IPS-NIHi7 (cell line): ENCODE results near the gene POLD3.

ENCODE experiments used
- DNase-seq: peaks from one replicate; pipeline ENCODE4 v3.0.0; 2012; ENCODE audit warnings: mixed read lengths; ENCODE audit errors: extremely low spot score

The POLD3 gene

GRCh38 chr11:74672956-74673692, 80.7 kb downstream of the POLD3 start:
- DNase-seq: no peak

DNA sequence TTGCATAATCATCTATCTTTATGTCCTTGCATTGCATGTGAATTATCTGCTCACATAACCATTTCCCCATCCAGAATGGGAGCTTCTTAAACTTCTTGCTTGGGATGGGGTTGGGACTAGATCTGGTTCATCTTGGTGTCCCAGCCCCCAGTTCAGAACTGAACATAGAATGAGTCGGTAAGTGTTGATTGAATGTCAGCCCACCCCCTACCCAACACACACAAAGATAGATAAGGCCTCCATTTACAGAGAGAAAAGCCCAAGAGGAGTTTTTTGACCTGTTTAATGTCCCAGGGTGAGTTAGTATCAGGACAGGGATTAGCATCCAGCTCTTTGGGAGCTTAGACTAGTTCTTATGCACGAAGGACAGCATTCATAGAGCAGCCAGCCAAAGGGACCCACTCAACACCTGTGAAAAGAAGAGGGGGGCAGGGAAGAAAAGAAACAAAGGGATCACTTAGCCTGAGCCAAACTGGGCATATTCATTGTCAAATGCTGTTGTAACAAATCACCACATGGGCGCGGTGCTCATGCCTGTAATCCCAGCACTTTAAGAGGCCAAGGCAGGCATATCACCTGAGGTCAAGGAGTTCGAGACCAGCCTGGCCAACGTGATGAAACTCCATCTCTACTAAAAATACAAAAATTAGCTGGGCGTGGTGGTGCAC, 81.4 kb downstream of the POLD3 start:
- no peak for DNase-seq

GRCh38 chr11:74675761-74676160, 83.4 kb downstream of the POLD3 start:
- DNase-seq: no peak

GRCh38 chr11:74676596-74676995, 84.2 kb downstream of the POLD3 start:
- no peak for DNase-seq

DNA sequence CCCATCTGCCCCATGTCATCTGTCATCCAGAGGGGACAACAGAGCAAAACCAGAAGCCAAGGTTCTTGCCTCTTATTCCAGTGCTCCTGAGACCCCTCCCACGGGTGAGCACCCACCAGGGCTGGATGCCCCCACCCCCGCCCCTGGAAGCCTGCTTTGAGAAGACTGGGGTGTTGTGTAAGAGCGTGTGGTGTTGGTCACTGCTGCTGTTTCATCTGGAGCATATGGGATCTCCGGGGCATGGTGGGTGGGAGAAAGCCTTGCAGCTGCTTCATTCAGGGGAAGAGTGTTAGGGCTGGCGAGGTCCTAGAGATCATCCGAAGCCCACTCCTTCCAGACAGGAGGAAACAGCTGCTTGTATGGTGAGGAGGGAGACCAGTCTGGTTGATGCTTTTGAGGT, 84.7 kb downstream of the POLD3 start:
- DNase-seq: no peak

- no peak for DNase-seq
These were observed 85.7 kb downstream of the POLD3 start for GRCh38 chr11:74678041-74678440.

- DNase-seq: no peak
These were observed 86.5 kb downstream of the POLD3 start for GRCh38 chr11:74678591-74679512.

- DNase-seq: no peak
These were observed 87.1 kb downstream of the POLD3 start for GRCh38 chr11:74679513-74679865.

DNA sequence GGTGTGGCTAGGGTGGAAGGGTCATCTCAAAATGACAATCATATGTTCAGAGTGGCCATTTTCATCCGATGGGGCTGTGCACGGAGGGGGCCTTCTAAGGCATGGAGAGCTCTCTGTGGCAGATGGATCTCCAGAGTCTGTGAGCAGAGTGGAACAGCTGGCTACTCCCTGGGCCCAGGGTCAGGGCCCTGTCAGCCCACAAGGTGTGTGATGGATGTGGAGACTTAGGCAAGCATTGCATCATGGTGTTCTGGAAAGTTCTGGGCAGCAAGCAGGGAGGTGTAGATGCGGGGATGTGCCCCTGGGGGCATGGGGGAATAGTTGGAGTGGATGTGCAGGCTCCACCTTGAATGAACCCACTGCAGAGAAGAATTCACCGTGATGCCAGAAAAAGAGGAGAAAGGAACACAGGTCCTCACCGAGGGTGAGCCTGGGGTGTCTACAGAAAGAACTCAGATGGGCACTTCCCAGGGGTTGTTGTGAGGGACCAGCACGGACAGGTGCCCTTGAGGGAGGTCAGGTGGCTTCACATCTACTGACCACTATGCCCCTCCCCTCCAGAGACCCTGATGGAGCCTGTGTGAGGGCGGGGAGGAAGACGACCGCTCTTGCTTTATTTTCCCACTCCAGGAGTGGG, 87.8 kb downstream of the POLD3 start:
- no peak for DNase-seq

- DNase-seq: no peak
These were observed 88.5 kb downstream of the POLD3 start for GRCh38 chr11:74680703-74681531.

DNA sequence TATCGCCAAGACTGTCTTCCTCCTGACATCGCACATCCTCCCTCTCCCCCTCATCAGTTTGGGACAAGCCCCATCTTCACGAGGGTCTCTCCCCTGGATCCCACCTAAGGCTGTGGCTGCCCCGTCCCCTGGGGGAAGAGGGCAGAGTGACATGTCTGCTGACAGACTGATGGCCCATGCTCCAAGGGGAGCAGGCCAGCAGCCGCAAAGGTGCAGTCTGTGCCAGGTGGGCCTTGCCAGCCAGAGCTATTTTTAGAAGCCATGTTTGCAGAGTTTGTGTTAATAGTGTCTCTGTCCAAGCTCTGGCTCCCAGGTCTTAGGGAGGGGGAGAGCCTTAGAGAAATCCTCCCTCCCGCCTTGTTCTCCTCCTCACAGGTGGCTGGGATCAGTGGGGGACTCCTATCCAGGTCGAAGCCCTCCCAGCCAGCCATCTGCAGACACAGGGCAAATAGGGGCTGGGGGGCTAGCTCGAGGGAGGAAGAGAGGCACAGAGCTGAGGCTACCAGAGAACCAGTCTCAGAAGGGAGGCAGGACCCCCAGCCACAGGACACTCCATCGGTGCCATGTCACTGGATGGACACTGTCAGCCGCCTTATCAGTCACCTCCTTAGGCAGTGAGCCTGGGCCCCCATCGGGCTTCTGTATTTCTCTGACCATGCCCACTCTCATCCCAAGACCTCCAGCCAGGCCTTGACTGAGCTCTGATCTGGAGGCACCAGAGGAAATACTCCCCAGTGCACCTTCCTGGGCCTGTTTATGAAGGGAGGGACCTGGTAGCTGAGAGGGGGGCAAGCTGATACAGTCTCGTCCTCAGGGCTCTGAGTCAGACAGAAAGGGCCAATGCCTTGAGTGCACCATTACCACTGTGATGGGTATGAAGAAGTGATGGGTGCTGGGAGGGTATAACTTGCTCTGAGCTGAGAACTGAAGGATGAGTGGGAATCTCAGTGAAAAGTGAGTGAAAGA, 89.6 kb downstream of the POLD3 start:
- no peak for DNase-seq

GRCh38 chr11:74682731-74683278, 90.4 kb downstream of the POLD3 start:
- no peak for DNase-seq

DNA sequence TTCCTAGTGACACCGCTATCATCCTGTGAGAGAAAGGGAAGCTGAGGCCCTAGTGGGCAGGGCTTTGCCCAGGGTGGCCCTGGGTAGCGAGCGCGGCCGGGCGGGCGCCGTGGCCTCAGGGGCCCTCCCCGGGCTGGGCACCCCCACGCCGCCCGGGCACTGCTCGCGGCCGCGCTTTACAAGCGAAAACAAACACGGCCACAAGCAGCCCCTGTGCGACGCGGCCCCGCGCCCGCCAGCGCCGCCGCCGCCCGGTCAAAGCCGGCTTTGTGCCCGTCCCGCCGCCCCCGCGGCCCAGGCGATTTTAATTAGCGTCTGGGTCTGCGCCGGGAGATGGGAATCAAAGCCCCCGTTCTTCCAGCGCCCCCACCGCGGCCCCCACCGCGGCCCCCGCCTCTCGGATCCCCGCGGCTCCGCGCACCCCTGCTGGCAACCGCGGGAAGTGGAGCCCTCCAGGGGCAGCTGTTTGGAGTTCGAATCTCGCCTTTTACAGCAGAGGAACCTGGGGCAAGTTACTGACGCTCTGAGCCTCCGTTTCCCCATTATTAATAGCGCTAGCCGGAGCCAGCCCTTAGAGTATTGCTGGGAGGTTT, 91.0 kb downstream of the POLD3 start:
- DNase-seq: peak; percentile 63

- DNase-seq: no peak
These were observed 91.6 kb downstream of the POLD3 start for GRCh38 chr11:74683941-74684481.

DNA sequence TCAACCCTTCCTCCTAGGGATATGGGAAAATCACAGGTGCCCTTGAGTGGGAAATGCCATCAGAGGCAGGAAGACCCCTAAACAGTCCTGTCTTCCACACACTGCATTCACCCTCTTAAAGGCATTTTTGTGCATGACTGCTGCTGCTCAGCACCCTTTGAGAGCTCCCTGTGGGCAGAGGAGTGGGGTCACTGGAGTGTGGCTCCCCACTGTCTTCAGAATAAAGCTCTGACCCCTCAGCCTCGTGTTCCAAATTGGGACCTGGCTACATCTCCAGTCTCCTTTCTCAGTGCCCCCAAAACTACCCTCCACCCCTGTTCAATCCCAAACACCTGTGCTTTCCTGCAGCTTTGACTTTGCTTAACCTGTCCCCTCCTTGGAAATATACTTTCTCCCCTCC, 92.3 kb downstream of the POLD3 start:
- DNase-seq: no peak

GRCh38 chr11:74685338-74685737, 93.0 kb downstream of the POLD3 start:
- no peak for DNase-seq

DNA sequence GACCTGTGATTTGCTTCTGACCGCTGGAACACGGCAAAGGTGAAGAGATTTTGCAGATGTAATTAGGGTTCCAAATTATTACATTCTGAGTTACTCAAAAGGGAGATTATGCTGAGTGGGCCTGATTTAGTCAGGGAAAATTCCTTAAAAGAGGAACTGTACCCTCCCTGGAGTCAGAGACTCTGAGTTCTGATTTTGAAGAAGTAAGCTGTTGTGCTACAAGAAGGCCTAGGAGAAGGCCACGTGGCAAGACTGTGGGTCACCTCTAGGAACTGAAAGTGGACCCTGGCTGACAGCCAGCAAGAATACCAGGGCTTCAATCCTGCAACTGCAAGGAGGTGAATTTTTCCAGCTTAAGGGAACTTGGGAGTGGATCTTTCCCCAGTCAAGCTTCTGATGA, 93.5 kb downstream of the POLD3 start:
- no peak for DNase-seq

GRCh38 chr11:74686792-74687191, 94.4 kb downstream of the POLD3 start:
- no peak for DNase-seq
